ENCODE results near the gene HSPA8.
"Not testable (repeated sequence)": the region's sequence is repeated elsewhere in the genome, so short reads cannot be mapped to it uniquely, and the experiment has no call there.

Gene HSPA8

DNA sequence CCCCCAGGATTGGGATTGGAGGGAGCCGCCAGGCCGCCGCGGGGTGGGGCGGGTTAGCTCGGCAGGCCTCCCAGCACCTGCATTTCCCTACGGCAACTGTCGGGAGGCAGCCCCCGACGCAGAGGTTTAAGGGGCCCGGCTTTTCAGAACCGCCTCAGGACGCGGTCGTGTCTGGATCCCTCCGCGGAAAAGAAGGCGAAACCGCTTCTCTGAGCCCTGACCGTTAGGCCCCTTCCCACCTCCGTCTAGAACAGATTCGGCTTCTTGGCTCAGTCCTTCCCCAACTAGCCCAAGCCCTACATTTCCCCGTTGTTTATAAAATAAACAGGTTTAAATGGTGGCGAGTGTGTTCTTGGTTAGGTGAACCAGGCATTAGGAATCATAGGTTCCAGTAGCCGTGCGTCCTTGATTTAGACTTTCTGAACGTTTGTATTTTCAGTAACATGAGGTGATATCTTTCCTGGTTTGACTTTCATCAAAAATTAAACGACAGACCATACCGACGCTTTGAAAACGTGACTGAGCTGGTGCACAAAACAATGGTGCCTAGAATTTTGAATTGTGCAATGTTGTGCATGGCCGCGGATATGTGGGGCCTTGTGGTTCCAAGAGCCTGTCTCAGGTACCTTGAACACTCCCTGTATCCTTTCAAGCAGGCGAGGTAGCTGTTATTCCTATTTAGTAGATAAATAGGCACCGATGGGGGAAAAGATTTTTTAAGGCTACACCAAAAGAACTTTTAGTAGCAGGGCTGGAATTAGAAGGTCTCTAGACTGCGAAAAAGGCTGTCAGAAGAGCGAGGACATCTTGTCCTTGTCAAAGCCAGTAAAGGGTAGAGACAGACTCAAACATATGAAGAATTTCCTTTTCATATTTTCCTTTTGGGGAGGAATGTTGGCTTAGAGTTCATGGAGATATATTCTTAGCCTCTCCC is 1.2 kb upstream of the HSPA8 start:
- H3K27ac ChIP-seq (ENCODE audit: low read length): peak overlapping the region; percentile 99

DNA sequence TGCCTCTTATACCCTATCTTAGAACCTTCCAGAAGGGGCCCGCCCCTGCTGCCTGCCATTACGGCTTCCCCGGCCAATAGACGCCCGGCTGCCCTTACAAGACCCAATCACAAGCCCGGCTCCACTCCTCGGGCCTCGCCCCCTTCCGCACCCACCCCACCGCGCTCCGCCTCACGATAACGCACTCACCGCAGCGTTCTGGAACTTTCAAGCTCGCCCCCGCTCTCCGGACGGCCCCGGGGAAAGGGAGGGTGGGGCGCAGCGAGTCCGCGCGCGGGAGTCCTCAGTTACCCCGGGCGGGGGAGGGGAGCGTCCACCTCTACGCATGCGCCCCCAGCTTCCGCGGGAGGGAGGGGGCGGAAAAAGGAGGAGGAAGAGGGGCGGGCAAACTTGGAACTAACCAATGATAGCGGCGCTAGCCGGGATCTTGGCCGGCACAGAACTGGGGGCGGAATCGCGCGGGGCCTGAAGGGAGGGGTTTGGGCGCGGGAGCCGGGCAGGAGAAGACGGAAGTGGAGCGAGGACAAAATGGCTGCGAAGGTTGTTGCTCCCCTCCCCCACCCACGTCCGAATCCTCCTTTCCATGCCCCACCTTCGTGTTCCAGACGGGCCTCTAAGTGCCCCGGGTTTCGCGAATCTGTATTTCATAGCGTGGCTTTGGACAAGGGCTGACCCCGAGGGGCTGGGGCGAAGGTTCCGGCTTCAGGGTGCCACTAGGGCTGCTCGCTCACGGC is 389 bp upstream of the HSPA8 start:
- peaks cover 19% of the 10 kb centered on the region for H3K4me1 ChIP-seq (ENCODE audit: low read length)
- H3K4me3 ChIP-seq (ENCODE audit: low read length): peak overlapping the region; percentile 95
- peak overlapping the region; percentile 71 for H2AFZ ChIP-seq (ENCODE audit: low read length)
- H3K79me2 ChIP-seq (ENCODE audit: low read length): peaks cover 85% of the 10 kb centered on the region
- H3F3A ChIP-seq (ENCODE audit: insufficient read depth, low read length): peaks cover 50% of the 10 kb centered on the region
- peaks cover 45% of the 10 kb centered on the region for H4K20me1 ChIP-seq (ENCODE audit: insufficient read depth, low read length)
- DNase-seq: peak; percentile 99
- H3K9ac ChIP-seq (ENCODE audit: low read length): peak overlapping the region; percentile 100
- H3K27me3 ChIP-seq (replicated peaks; ENCODE audit: insufficient read depth, low read length): no peaks in the 10 kb centered on the region
- no peaks in the 10 kb centered on the region for H3K9me2 ChIP-seq (replicated peaks; ENCODE audit: insufficient read depth, low read length)
- TF ChIP-seq EZH2phosphoT487 (IDR thresholded peaks at IDR 0.05; ENCODE audit: low read length) (no peak), EZH2 (optimal IDR thresholded peaks at IDR 0.05; ENCODE audit: low read depth, low read length) (no peak)
- TF ChIP-seq, protein P1, sequence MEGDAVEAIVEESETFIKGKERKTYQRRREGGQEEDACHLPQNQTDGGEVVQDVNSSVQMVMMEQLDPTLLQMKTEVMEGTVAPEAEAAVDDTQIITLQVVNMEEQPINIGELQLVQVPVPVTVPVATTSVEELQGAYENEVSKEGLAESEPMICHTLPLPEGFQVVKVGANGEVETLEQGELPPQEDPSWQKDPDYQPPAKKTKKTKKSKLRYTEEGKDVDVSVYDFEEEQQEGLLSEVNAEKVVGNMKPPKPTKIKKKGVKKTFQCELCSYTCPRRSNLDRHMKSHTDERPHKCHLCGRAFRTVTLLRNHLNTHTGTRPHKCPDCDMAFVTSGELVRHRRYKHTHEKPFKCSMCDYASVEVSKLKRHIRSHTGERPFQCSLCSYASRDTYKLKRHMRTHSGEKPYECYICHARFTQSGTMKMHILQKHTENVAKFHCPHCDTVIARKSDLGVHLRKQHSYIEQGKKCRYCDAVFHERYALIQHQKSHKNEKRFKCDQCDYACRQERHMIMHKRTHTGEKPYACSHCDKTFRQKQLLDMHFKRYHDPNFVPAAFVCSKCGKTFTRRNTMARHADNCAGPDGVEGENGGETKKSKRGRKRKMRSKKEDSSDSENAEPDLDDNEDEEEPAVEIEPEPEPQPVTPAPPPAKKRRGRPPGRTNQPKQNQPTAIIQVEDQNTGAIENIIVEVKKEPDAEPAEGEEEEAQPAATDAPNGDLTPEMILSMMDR (IDR thresholded peaks at IDR 0.05; ENCODE audit: low read length): no peak
- peak overlapping the region; percentile 82 for H3K4me2 ChIP-seq (ENCODE audit: low read depth, low read length)
- peaks cover 33% of the 10 kb centered on the region for H3K36me3 ChIP-seq (replicated peaks; ENCODE audit: insufficient read depth, low read length)
- peak overlapping the region; percentile 99 for H3K27ac ChIP-seq (ENCODE audit: low read length)
- H3K9me3 ChIP-seq (replicated peaks; ENCODE audit: insufficient read depth, low read length): no peaks in the 10 kb centered on the region

More for the DNA sequence above, 1.2 kb upstream of the HSPA8 start:
- H3K4me2 ChIP-seq (ENCODE audit: low read depth, low read length): peak overlapping the region; percentile 82
- H3K9me2 ChIP-seq (replicated peaks; ENCODE audit: insufficient read depth, low read length): no peaks in the 10 kb centered on the region
- peak overlapping the region; percentile 81 for H3K4me3 ChIP-seq (ENCODE audit: low read length)
- H2AFZ ChIP-seq (ENCODE audit: low read length): peak overlapping the region; percentile 71
- TF ChIP-seq EZH2 (optimal IDR thresholded peaks at IDR 0.05; ENCODE audit: low read depth, low read length) (no peak), EZH2phosphoT487 (IDR thresholded peaks at IDR 0.05; ENCODE audit: low read length) (no peak)
- peaks cover 83% of the 10 kb centered on the region for H3K79me2 ChIP-seq (ENCODE audit: low read length)
- H3K4me1 ChIP-seq (ENCODE audit: low read length): peaks cover 12% of the 10 kb centered on the region
- peak; percentile 44 for DNase-seq
- H3F3A ChIP-seq (ENCODE audit: insufficient read depth, low read length): peaks cover 41% of the 10 kb centered on the region
- no peaks in the 10 kb centered on the region for H3K27me3 ChIP-seq (replicated peaks; ENCODE audit: insufficient read depth, low read length)
- peaks cover 26% of the 10 kb centered on the region; the same call in 1 of the 2 replicates for H3K36me3 ChIP-seq (replicated peaks; ENCODE audit: insufficient read depth, low read length)
- peak overlapping the region; percentile 100 for H3K9ac ChIP-seq (ENCODE audit: low read length)
- H4K20me1 ChIP-seq (ENCODE audit: insufficient read depth, low read length): peaks cover 37% of the 10 kb centered on the region
- H3K9me3 ChIP-seq (replicated peaks; ENCODE audit: insufficient read depth, low read length): no peaks in the 10 kb centered on the region

DNA sequence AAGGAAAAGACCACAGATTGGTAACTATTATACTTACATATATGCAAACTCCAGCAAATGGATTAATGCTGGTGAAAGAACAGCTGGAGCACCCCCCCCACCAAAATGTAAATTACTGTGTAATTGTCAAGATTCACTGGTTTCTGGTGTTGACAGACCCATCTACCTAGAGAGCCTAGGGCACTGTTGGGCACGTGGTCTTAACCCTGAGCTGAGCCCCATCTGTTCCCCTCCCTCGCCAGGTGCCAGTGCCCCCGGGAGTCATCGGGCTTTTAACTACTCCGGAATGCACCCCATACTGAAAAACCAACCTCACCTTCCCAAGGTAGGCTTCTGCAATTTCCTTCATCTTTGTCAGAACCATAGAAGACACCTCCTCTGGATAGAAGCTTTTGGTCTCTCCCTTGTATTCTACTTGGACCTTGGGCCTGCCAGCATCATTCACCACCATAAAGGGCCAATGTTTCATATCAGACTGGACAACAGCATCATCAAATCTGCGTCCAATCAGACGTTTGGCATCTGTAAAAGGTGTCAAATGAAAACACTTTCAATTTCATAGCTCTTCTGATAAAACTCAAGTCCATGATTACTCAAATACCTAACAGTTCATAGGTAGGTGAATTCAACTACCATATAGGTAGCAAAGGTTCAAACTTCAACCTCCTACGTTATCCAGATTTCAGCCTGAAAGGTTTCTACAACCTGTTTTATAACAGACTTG is 1.5 kb downstream of the HSPA8 start:
- peak; percentile 45 for DNase-seq
- Histone ChIP-seq H3K9me2 (replicated peaks; ENCODE audit: insufficient read depth, low read length) (no peaks in the 10 kb centered on the region), H2AFZ (ENCODE audit: low read length) (no peak overlapping the region), H3K4me1 (ENCODE audit: low read length) (peaks cover 28% of the 10 kb centered on the region), H3K9ac (ENCODE audit: low read length) (peak overlapping the region; percentile 95), H3K27me3 (replicated peaks; ENCODE audit: insufficient read depth, low read length) (no peaks in the 10 kb centered on the region), H3K4me3 (ENCODE audit: low read length) (peak overlapping the region; percentile 95), H3K79me2 (ENCODE audit: low read length) (peaks cover 85% of the 10 kb centered on the region), H3K9me3 (replicated peaks; ENCODE audit: insufficient read depth, low read length) (no peaks in the 10 kb centered on the region), H3K27ac (ENCODE audit: low read length) (peak overlapping the region; percentile 99), H3K4me2 (ENCODE audit: low read depth, low read length) (peak overlapping the region; percentile 78), H3F3A (ENCODE audit: insufficient read depth, low read length) (peaks cover 69% of the 10 kb centered on the region), H4K20me1 (ENCODE audit: insufficient read depth, low read length) (peaks cover 64% of the 10 kb centered on the region), H3K36me3 (replicated peaks; ENCODE audit: insufficient read depth, low read length) (peaks cover 43% of the 10 kb centered on the region)
- no peak for TF ChIP-seq EZH2 (optimal IDR thresholded peaks at IDR 0.05; ENCODE audit: low read depth, low read length)
- no peak for TF ChIP-seq EZH2phosphoT487 (IDR thresholded peaks at IDR 0.05; ENCODE audit: low read length)
- TF ChIP-seq, protein P1 (IDR thresholded peaks at IDR 0.05; ENCODE audit: low read length): no peak

DNA sequence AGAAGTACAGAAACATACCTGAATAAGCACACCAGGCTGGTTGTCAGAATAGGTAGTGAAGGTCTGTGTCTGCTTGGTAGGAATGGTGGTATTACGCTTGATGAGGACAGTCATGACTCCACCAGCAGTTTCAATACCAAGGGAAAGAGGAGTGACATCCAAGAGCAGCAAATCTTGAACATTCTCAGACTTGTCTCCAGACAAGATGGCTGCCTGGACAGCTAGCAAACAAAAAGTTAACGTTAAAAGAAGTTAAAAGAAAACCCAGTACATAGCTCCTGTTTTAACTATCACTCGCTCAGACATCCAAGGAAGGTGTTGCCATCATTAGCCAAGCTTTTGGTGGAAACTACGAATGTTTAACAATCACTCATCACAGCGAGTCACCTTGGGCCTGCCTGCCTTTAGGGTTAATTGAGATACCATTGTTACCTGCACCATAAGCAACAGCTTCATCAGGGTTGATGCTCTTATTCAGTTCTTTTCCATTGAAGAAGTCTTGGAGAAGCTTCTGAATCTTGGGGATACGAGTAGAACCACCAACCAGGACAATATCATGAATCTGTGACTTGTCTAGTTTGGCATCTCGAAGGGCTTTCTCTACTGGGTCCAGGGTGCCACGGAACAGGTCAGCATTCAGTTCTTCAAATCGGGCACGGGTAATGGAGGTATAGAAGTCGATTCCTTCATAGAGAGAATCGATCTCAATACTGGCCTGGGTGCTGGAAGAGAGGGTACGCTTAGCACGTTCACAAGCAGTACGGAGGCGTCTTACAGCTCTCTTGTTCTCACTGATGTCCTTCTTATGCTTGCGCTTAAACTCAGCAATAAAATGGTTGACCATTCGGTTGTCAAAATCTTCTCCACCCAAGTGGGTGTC is 2.7 kb downstream of the HSPA8 start:
- peak overlapping the region; percentile 95; the same call in 1 of the 2 replicates for H3K9ac ChIP-seq (ENCODE audit: low read length)
- H3K4me2 ChIP-seq (ENCODE audit: low read depth, low read length): peak overlapping the region; percentile 78
- H2AFZ ChIP-seq (ENCODE audit: low read length); H3K27me3 ChIP-seq (replicated peaks; ENCODE audit: insufficient read depth, low read length); DNase-seq; H3K9me2 ChIP-seq (replicated peaks; ENCODE audit: insufficient read depth, low read length); H3K9me3 ChIP-seq (replicated peaks; ENCODE audit: insufficient read depth, low read length): not testable (repeated sequence)
- H3K27ac ChIP-seq (ENCODE audit: low read length): peak overlapping the region; percentile 99; the same call in 1 of the 2 replicates
- peaks cover 25% of the 10 kb centered on the region for H3K4me1 ChIP-seq (ENCODE audit: low read length)
- peaks cover 78% of the 10 kb centered on the region for H3F3A ChIP-seq (ENCODE audit: insufficient read depth, low read length)
- H3K79me2 ChIP-seq (ENCODE audit: low read length): peaks cover 73% of the 10 kb centered on the region
- H3K4me3 ChIP-seq (ENCODE audit: low read length): peak overlapping the region; percentile 95
- H4K20me1 ChIP-seq (ENCODE audit: insufficient read depth, low read length): peaks cover 68% of the 10 kb centered on the region
- peaks cover 43% of the 10 kb centered on the region for H3K36me3 ChIP-seq (replicated peaks; ENCODE audit: insufficient read depth, low read length)

All from MM.1S (cell line).